ENCODE results near the gene TSPAN18.

The TSPAN18 gene

GRCh38 chr11:44936525-44936924 is 209.8 kb downstream of the TSPAN18 start:
- Histone ChIP-seq H3K79me2 (ENCODE audit: low read length) (peaks cover 24% of the 10 kb centered on the region), H3K27me3 (ENCODE audit: low read depth, low read length) (no peaks in the 10 kb centered on the region), H3K4me2 (ENCODE audit: low read length) (peak overlapping the region; percentile 31; the same call in 1 of the 2 replicates), H3K4me1 (ENCODE audit: low read length) (peaks cover 44% of the 10 kb centered on the region), H3K9me3 (ENCODE audit: insufficient read depth, low read length) (no peaks in the 10 kb centered on the region), H2AFZ (ENCODE audit: low read depth, low read length) (no peak overlapping the region), H4K20me1 (ENCODE audit: insufficient read depth, low read length) (no peaks in the 10 kb centered on the region; the same call in 1 of the 2 replicates), H3K9ac (ENCODE audit: low read length) (no peak overlapping the region), H3K36me3 (replicated peaks; ENCODE audit: low read depth, low read length) (peaks cover 44% of the 10 kb centered on the region), H3K27ac (ENCODE audit: low read length) (no peak overlapping the region), H3K4me3 (ENCODE audit: low read length) (no peak overlapping the region)
- TF ChIP-seq EZH2phosphoT487 (IDR thresholded peaks at IDR 0.05; ENCODE audit: low read depth), result no peak
- TF ChIP-seq, protein P1, sequence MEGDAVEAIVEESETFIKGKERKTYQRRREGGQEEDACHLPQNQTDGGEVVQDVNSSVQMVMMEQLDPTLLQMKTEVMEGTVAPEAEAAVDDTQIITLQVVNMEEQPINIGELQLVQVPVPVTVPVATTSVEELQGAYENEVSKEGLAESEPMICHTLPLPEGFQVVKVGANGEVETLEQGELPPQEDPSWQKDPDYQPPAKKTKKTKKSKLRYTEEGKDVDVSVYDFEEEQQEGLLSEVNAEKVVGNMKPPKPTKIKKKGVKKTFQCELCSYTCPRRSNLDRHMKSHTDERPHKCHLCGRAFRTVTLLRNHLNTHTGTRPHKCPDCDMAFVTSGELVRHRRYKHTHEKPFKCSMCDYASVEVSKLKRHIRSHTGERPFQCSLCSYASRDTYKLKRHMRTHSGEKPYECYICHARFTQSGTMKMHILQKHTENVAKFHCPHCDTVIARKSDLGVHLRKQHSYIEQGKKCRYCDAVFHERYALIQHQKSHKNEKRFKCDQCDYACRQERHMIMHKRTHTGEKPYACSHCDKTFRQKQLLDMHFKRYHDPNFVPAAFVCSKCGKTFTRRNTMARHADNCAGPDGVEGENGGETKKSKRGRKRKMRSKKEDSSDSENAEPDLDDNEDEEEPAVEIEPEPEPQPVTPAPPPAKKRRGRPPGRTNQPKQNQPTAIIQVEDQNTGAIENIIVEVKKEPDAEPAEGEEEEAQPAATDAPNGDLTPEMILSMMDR (IDR thresholded peaks at IDR 0.05; ENCODE audit: low read depth, low read length), result peak; percentile 92

DNA sequence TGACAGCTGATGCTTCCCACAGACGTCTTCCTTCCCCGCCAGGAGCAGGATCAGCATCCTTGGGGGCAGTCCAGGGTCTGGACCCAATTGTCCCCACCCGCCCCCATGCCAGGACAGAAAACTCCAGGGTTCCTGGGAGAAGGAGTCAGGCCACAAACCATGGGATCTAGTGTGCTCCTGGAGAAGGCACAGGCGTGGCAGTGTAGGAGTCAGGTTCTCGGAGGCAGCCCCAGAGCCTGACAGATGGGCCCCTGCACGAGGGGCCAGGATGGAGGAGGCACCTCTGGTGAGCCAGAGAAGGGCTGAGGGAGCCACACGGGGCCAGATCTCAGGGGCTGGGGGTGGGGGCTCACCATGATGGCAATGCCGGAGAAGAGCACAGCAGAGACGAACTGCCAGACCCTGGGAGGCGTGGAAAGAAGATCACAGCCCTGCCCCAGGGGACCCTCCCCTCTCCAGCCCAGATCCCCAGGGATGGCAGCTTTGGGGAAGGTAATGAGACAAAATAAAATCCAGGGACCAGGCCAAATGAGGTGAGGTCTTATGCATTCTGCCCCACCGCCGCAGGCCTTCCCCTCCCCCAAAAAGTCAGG is 210.3 kb downstream of the TSPAN18 start:
- Histone ChIP-seq H3K27me3 (ENCODE audit: low read depth, low read length) (no peaks in the 10 kb centered on the region), H3K36me3 (replicated peaks; ENCODE audit: low read depth, low read length) (peaks cover 50% of the 10 kb centered on the region), H3K79me2 (ENCODE audit: low read length) (peaks cover 29% of the 10 kb centered on the region), H3K27ac (ENCODE audit: low read length) (no peak overlapping the region), H3K4me3 (ENCODE audit: low read length) (no peak overlapping the region), H3K4me1 (ENCODE audit: low read length) (peaks cover 49% of the 10 kb centered on the region), H2AFZ (ENCODE audit: low read depth, low read length) (no peak overlapping the region), H3K9me3 (ENCODE audit: insufficient read depth, low read length) (no peaks in the 10 kb centered on the region), H3K9ac (ENCODE audit: low read length) (no peak overlapping the region), H4K20me1 (ENCODE audit: insufficient read depth, low read length) (no peaks in the 10 kb centered on the region; the same call in 1 of the 2 replicates), H3K4me2 (ENCODE audit: low read length) (peak overlapping the region; percentile 31; the same call in 1 of the 2 replicates)
- no peak for TF ChIP-seq EZH2phosphoT487 (IDR thresholded peaks at IDR 0.05; ENCODE audit: low read depth)
- TF ChIP-seq, protein P1 (IDR thresholded peaks at IDR 0.05; ENCODE audit: low read depth, low read length), result no peak

- no peaks in the 10 kb centered on the region for H3K27me3 ChIP-seq (ENCODE audit: low read depth, low read length)
- no peaks in the 10 kb centered on the region; the same call in 1 of the 2 replicates for H4K20me1 ChIP-seq (ENCODE audit: insufficient read depth, low read length)
- no peak overlapping the region for H3K4me3 ChIP-seq (ENCODE audit: low read length)
- TF ChIP-seq EZH2phosphoT487 (IDR thresholded peaks at IDR 0.05; ENCODE audit: low read depth), result no peak
- TF ChIP-seq, protein P1 (IDR thresholded peaks at IDR 0.05; ENCODE audit: low read depth, low read length), result no peak
- no peak overlapping the region for H3K4me2 ChIP-seq (ENCODE audit: low read length)
- H3K4me1 ChIP-seq (ENCODE audit: low read length), result peaks cover 60% of the 10 kb centered on the region
- no peak overlapping the region for H3K27ac ChIP-seq (ENCODE audit: low read length)
- H3K79me2 ChIP-seq (ENCODE audit: low read length), result peaks cover 38% of the 10 kb centered on the region
- H2AFZ ChIP-seq (ENCODE audit: low read depth, low read length), result no peak overlapping the region
- no peaks in the 10 kb centered on the region for H3K9me3 ChIP-seq (ENCODE audit: insufficient read depth, low read length)
- H3K9ac ChIP-seq (ENCODE audit: low read length), result no peak overlapping the region
- H3K36me3 ChIP-seq (replicated peaks; ENCODE audit: low read depth, low read length), result peaks cover 56% of the 10 kb centered on the region
These were observed 211.4 kb downstream of the TSPAN18 start for GRCh38 chr11:44938066-44938691.

GRCh38 chr11:44939673-44940395 is 213.1 kb downstream of the TSPAN18 start:
- H3K36me3 ChIP-seq (replicated peaks; ENCODE audit: low read depth, low read length), result peaks cover 52% of the 10 kb centered on the region
- H3K27ac ChIP-seq (ENCODE audit: low read length), result no peak overlapping the region
- H3K9me3 ChIP-seq (ENCODE audit: insufficient read depth, low read length), result no peaks in the 10 kb centered on the region
- H4K20me1 ChIP-seq (ENCODE audit: insufficient read depth, low read length), result peaks cover 4% of the 10 kb centered on the region; the same call in 1 of the 2 replicates
- H3K4me3 ChIP-seq (ENCODE audit: low read length), result no peak overlapping the region
- no peak overlapping the region for H2AFZ ChIP-seq (ENCODE audit: low read depth, low read length)
- H3K9ac ChIP-seq (ENCODE audit: low read length), result peak overlapping the region; percentile 7; the same call in 1 of the 2 replicates
- peaks cover 76% of the 10 kb centered on the region for H3K4me1 ChIP-seq (ENCODE audit: low read length)
- H3K79me2 ChIP-seq (ENCODE audit: low read length), result peaks cover 54% of the 10 kb centered on the region
- H3K27me3 ChIP-seq (ENCODE audit: low read depth, low read length), result no peaks in the 10 kb centered on the region
- peak overlapping the region; percentile 20; the same call in 1 of the 2 replicates for H3K4me2 ChIP-seq (ENCODE audit: low read length)
- no peak for TF ChIP-seq EZH2phosphoT487 (IDR thresholded peaks at IDR 0.05; ENCODE audit: low read depth)
- TF ChIP-seq, protein P1 (IDR thresholded peaks at IDR 0.05; ENCODE audit: low read depth, low read length), result peak; percentile 34

All from OCI-LY3 (cell line).